8988T (cell line): ENCODE data around the gene MKRN3.
"Not testable (repeated sequence)": the region's sequence is repeated elsewhere in the genome, so short reads cannot be mapped to it uniquely, and the experiment has no call there.

Experiments used
- DNase-seq: peaks from one replicate; pipeline ENCODE4 v3.0.0; 2011

Gene MKRN3

DNA sequence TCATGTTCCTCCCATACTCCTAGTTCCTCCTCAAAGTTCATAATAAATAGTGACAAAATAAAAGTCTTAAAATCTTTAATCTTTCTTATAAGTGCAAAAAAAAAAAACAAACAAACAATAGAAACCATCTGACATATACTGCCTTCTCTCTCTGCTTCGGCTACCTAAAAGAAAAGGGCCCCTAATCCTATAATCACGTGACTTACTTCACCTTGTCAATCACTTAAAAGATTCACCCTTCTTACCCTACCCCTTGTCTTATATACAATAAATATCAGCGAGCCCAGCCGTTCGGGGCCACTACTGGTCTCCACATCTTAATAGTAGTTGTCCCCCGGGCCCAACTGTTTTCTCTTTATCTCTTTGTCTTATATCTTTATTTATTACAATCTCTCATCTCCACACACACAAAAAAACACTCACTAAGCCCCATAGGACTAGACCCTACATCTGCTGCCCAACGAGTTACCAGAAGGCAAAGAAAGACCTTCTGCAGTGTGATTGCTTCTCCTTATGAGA, 28.8 kb downstream of the MKRN3 start:
- DNase-seq = no peak

DNA sequence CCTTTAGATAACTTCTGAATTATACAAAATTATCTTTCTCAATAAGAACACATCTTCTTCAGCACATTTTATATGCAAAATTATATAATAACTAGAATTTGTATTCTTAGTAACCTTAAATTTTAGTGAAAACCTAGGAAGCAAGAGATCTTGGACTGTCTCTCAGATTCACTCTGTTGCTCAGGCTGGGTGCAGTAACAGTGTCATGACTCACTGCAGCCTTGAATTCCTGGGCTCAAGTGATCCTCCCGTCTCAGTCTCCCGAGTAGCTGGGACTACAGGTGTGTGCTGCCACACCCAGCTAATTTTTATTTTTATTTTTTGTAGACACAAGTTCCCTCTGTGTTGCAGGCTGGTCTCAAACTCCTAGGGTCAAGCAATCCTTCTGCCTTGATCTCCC, 29.9 kb downstream of the MKRN3 start:
- DNase-seq = no peak

DNA sequence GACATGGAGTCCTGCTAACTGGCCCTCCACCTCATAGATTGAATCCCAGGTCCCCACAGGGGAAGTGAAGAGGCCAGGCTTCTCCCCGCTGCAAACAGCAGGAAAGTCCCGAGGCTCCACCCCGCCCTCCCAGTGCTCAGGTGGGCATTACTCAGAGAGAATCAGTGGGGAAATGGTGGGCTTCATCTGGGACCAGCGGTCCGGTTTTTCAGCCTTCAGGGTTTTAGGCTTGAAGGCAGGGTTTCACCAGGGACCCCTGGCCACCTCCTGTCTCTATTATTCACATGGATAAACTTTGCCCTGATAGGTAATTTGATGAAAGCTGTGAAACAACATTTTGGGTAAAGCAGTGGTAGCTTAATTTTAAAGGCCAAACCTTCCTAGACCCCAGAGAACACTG, 31.3 kb downstream of the MKRN3 start:
- no peak for DNase-seq

DNA sequence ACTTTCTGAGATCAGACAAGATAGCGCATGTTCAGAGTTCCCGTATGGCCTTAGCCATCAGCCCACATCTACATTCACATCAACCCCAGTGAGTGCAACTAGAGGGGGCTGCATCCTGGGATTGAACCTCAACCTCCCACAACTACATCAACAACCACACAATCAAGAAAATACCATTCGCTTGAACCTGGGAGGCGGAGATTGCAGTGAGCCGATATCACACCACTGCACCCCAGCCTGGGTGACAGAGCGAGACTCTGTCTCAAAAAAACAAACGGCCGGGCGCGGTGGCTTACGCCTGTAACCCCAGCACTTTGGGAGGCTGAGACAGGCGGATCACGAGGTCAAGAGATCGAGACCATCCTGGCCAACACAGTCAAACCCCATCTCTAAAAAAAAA, 31.8 kb downstream of the MKRN3 start:
- not testable (repeated sequence) for DNase-seq

DNA sequence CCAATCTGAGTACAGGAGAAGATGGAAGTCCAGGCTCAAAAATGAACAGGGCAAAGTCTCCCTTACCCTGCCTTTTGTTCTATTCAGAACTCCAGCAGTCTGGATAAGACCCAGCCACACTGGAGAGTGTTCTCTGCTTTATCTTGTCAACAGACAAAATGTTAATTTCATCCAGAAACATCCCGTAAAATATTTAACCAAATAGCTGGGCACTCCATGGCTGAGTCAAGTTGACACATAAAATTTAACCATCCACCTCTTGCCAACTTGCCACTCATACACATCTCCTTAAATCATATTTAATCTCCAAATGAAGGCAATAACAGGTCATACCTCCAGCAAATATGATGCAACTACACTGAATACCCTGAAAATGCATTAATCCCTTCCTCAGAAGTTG, 33.6 kb downstream of the MKRN3 start:
- DNase-seq = no peak

DNA sequence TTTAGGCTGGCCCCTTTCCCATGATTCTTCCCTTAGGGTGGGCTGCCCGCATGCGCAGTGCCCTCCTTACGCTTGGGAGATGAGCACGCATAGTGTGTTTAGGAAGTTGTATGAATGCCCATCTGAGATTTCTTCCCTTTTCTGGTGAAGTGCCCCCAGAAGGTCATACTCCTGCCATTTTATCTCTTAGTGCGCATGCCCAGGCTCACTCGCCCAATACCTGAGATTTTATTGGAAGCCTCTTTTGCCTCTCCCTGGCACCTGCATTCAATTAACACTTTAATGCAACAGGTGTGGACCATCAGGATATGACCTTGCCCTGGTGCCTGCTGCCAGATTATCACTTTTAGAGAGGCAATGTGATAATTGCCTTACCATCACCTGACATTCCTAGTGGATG, 36.6 kb downstream of the MKRN3 start:
- DNase-seq = no peak

DNA sequence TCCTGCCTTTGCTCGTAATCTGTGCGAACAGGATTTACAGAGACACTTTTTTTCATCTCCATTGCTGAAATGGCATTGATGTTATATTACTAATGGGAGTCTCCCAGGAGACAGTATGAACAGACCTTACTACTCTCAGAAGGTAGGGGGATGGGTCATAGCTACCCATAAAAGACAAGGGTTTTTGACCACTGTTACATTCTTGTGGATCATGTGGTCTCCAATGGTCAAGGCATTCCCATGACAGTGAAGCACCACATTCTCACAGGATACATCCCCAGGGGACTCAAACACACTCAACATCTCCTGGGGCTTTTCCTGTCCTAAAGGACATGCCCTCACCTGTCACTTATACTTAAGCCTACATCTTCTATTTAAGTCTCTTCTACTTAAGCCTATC, 40.8 kb downstream of the MKRN3 start:
- DNase-seq = no peak

DNA sequence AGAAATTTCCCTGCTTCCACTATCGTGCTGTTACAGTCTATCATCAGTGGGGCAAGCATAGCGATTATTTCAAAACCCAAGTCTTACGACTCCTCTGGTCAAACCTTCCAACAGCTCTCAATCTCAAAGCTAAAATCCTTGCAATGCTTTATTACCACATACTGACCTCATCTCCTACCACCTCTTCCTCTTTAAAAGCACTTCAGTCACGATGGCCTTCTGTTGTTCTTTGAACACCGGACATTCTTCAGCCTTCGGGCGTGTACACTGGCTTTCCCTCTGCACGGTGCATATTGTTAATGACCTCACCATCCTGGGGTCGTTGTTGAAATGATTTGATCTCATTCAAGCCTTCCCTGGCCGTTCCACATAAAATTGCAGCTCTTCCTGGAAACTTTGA, 51.1 kb downstream of the MKRN3 start:
- no peak for DNase-seq
